ENCODE data around the gene GPRC5A.

DNA sequence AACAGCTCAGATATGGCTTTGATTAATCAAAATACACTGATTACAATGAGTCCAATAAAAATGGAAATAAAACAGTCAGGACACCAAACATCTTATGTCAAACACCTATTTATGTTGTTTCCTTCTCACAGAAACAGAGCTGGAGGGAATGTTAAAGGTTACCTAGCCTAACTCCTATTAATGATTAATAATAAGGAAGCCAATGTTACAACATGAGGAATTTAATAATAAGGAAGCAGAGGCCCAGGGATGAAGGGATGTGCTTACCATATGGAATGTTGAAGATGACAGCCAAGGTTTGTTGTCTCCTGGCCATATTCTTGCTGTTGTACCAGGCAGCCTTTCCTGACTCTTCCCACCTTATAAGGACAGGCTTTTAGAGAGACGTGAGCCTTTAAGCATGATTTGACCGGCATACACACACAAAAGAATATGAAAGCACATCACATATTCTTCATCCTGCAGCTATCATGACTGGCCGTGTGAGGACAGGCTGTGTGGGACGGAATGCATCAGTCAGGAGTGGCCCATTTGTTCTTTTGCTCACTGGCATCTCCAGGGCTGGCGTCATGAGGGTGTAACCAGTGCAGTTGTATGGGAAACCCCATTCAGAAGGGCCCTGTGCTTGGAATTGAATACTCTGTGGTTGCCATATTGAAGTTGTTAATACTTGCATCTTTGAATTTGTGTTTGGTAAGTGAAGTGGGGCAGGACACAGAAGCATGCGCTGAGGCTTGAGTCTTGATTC, 63.7 kb downstream of the GPRC5A start:
- TF ChIP-seq, protein P1, sequence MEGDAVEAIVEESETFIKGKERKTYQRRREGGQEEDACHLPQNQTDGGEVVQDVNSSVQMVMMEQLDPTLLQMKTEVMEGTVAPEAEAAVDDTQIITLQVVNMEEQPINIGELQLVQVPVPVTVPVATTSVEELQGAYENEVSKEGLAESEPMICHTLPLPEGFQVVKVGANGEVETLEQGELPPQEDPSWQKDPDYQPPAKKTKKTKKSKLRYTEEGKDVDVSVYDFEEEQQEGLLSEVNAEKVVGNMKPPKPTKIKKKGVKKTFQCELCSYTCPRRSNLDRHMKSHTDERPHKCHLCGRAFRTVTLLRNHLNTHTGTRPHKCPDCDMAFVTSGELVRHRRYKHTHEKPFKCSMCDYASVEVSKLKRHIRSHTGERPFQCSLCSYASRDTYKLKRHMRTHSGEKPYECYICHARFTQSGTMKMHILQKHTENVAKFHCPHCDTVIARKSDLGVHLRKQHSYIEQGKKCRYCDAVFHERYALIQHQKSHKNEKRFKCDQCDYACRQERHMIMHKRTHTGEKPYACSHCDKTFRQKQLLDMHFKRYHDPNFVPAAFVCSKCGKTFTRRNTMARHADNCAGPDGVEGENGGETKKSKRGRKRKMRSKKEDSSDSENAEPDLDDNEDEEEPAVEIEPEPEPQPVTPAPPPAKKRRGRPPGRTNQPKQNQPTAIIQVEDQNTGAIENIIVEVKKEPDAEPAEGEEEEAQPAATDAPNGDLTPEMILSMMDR (IDR thresholded peaks at IDR 0.05), result no peak
- TF ChIP-seq POLR2A (IDR thresholded peaks at IDR 0.05) (no peak), EP300 (IDR thresholded peaks at IDR 0.05) (no peak)

Measured in upper lobe of left lung (tissue), 4 donors.